Anterior cingulate cortex (tissue), 58 donors: ENCODE measurements around the gene LRP5.
A peak's percentile ranks its signal among the peaks of the same experiment; 100 is the strongest.

Experiments
- DNase-seq, 58 donors: peaks; one replicate each; lab custom pipeline; 2025; lab: John Stamatoyannopoulos, UW

The LRP5 gene

GRCh38 chr11:68361702-68362101 is 49.3 kb downstream of the LRP5 start:
- no peak for DNase-seq

- no peak for DNase-seq
These were observed 50.5 kb downstream of the LRP5 start for GRCh38 chr11:68362801-68363379.

GRCh38 chr11:68363776-68364175 is 51.4 kb downstream of the LRP5 start:
- DNase-seq, result no peak

GRCh38 chr11:68364581-68364980 is 52.2 kb downstream of the LRP5 start:
- no peak for DNase-seq

DNA sequence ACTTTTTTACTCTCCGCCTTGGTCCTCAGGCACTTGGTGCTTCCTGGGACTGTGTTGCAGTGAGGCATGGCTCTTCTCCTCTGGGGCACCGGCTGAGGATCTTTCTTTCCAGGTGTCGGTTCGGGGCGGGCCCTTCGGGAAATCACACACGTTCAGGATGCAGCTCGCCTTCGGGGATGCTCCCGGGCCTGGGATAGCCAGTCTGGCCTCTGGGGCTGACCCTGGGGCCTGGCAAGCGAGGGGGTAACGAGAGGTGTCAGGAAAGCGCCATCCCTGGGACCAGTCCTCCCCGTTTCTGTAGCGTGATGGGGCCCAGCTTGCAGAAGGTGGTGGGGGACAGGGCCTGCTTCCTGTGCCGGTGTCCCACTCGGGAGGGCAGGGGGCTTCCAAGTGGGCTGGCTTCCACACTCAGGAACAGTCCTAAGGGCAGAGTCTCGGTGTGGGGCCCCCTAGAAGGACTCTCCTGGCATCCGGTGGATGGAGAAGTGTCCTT is 53.6 kb downstream of the LRP5 start:
- no peak for DNase-seq

DNA sequence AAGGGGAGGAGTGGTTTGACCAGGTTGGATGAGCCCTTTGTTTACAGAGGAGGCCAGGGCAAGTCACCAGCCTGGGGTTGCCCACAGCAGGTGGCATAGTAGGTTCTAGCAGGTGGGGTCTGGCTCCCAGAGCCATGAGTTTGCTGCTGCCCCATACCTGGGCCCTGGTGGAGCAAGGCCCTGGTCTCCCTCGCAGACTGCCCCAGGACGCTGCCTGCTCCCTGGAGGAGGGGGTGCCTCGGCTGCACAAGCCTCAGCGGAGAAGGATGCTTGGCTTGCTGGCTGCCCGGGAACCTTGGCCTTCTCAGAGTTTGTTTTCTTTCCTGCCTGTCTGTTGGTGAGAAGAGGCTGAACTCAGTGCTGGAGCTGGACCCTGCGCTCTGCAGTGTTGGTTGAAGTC is 54.9 kb downstream of the LRP5 start:
- DNase-seq, result no peak

GRCh38 chr11:68369756-68370155 is 57.4 kb downstream of the LRP5 start:
- DNase-seq, result no peak

- peak in 3 of 58 donors; percentile 11 to 15 (median 12) for DNase-seq
These were observed 58.1 kb downstream of the LRP5 start for GRCh38 chr11:68370211-68371111.

DNA sequence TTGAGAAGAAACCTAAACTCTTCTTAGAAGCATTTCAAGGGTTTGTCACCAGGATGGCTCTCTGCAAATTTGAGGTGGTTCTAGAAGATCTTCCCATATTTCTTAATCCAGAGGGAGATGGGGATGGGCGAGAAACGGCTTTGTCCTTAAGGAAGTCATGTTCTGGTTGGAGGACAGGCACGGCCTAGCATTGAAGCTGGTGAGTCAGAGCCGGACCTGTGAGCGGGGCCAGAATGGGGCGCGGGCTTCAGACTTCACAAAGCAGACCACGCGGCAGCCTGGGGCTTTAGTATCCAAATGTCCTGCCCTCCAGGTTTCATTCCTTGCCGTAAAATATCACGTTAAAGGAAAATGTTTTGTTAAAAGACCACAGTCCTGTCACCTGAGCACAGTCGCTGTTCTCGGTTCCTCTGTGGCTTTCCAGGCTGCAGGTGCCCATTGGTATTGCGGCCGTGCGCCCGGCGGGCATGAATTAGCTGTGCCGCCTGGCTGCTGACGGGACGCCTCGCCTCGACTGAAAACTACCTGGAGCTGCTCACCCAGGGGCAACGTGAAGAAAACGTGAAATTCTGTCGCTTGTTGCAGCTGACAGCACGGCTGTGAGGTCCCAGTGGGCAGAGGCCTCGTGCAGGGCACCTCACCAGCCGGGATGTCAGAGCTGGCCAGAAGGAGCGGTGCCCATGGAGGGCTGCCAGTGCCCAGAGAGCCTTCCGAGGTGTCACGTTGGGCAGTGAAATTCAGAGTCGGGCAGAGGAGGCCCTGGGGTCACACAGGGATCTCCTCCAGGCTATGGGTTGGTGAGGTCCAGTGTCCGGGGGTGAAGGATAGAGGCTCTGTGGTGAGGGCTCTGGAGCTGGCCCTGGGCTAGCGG is 59.0 kb downstream of the LRP5 start:
- peak in 3 of 58 donors; percentile 4 to 19 (median 19) for DNase-seq

DNA sequence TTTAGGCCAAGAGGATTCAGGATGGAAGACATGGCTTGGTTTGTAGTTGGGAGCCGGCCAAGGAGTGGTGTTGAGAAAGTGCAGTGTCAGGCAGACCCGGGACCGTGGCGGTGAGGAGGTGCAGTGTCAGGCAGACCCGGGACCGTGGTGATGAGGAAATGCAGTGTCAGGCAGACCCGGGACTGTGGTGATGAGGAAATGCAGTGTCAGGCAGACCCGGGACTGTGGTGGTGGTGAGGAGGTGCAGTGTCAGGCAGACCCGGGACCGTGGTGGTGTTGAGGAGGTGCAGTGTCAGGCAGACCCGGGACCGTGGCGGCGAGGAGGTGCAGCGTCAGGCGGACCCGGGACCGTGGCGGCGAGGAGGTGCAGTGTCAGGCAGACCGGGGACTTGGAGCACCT is 59.7 kb downstream of the LRP5 start:
- no peak for DNase-seq

DNA sequence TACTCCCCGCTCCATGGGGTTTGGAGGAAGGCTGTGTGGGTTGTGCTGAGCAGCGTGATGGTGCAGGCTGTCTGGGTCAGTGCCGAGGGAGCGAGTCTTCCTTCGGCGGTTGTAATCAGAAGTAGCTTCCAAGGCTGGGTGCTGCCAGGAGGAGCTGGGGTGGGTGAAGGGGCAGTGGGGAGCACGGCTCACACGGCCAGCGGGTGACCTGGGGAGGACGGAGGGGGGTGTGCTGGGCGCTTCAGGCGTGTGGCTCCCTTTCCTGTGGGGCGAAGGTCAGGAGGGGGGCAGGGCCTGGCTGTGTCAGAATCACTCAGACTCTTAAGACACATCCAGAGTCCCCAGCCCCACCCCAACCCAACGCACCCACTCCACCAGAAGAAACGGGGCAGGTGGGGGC is 60.2 kb downstream of the LRP5 start:
- DNase-seq, result no peak

DNA sequence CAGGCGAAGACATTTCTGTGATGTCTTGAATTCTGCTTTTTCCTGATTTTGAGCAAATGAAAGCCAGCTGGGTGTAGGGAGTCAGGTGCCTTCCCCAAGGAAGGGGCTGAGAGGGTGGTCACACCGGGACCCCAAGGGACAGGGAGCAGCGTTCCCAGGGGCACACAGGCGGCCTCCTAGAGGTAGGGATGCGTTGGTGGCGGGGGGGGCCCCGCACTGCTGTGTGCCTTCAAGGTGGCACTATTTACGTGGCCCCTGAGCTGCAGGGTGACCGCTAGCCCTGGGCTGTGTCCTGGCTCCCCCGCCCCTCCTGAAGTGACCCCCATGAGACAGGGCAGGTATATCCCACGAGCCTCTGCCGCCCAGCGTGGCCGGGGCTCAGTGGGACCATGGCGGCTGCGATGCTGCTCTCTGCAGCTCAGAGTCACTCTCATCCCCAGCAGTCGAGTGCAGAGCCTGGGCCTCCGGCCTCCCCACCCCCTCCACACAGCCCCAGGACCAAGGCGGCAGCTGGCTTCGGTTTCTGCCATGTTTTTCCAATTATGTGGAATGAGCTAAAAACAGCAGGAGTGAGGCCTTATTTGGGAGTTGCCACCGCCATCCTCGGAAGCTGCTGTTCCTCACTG is 60.9 kb downstream of the LRP5 start:
- peak in 8 of 58 donors; percentile 12 to 44 (median 28) for DNase-seq

DNA sequence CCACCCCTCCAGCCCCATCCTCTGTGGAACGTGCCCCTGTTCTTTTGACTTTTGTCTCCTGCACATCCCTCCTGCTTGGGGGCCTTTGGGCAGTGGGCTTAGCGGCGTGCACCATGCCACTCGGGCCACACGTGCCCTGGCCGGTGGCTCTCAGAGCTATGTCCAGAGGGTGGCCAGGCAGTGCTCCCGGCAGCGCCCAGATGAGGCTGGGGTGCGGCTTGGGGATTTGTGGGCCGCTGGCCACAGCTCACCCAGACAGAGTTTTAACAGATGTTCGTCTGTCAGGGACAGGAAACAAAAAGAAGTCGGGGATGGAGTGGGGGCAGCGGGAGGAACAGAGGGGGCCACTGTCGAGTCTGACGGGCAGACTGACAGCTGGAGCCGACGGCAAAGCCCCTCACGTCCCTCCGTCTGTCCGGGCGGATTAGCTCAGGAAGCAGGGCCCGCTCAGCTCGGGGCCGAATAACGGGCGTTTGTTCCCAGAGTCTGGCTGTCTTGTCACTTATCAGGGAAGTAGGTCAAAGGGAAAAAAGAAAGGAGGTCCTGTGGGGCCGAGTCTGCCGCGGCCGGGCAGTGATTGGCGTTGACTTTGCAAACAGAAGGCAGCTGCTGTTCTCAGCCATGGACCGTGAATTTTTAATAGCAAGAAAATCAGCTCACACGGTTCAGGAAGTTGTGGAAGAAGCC is 61.6 kb downstream of the LRP5 start:
- DNase-seq, result peak in 38 of 58 donors; percentile 8 to 61 (median 35)

GRCh38 chr11:68374531-68374930 is 62.1 kb downstream of the LRP5 start:
- DNase-seq, result no peak

DNA sequence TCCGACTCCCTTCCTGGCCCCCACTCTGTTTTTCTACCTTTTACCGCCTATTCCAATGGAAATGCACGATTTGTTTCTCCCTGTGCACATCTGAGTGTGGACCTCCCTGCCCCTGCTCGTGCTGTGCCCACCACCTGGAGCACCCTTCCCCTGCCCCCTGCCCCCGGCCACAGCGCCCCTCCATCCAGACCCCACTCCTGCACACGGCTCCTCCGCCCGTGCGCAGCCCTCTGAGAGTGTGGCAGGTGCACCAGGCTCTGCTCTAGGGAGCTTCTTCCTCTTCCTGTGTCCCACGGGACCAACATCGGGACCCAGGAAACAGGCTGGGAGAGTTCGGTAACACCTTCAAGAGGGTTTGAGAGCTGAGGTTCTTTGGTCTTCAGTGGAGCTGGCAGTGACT is 62.9 kb downstream of the LRP5 start:
- no peak for DNase-seq

DNA sequence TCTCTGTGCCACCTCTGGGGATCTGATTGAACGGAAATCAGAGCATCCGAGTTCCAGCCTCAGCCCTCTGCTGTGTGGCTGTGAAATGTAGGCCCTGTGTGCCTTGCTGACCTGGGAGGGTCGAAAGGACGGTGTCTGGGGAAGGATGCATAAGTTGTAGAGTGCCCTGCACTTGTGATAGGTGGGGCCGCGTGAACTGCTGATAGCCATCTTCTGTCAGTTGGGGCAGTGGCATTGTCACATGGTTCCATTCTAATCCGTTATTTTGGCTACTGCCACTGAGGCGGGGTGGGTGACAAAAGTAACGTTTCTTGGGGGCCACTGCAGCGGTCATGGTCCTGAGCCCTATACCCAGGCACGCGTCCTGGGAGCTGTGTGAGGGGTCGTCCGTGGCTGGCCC is 63.4 kb downstream of the LRP5 start:
- no peak for DNase-seq

GRCh38 chr11:68377389-68377795 is 65.0 kb downstream of the LRP5 start:
- no peak for DNase-seq

- DNase-seq, result no peak
These were observed 66.8 kb downstream of the LRP5 start for GRCh38 chr11:68379206-68379605.

GRCh38 chr11:68380786-68381622 is 68.6 kb downstream of the LRP5 start:
- no peak for DNase-seq
